GM23248 (cell line): ENCODE measurements around the gene FBXO10.

Experiments
- EZH2 ChIP-seq: fragments of 200-600 bp; sonication (generic); IDR thresholded peaks from 2 replicates; pipeline ENCODE4 v1.6.1; 2018; ENCODE audit warnings: antibody characterized with exemption, mild to moderate bottlenecking; ENCODE audit not compliant: insufficient read depth, poor library complexity, severe bottlenecking
- EZH2phosphoT487 ChIP-seq: fragments of 200-600 bp; sonication (generic); IDR thresholded peaks from 2 replicates; pipeline ENCODE4 v1.6.1; 2018; ENCODE audit warnings: antibody characterized with exemption, moderate library complexity, mild to moderate bottlenecking, low read depth; ENCODE audit not compliant: insufficient read depth

- TF ChIP-seq EZH2 (no peak), EZH2phosphoT487 (no peak)
Measured at GRCh38 chr9:37523916-37524315, 52.3 kb downstream of the FBXO10 start.
